HepG2 (cell line): Measurements from ENCODE around the gene UNC5A.
A peak's percentile ranks its signal among the peaks of the same experiment; 100 is the strongest.

Experiments
- ZNF44 ChIP-seq: sonication (generic); formaldehyde crosslinking; IDR thresholded peaks from 2 replicates; pipeline ENCODE4 v1.5.1; 2020; ENCODE audit warnings: mild to moderate bottlenecking, missing genetic modification reagents
- ZNF704 ChIP-seq: sonication (generic); formaldehyde crosslinking; IDR thresholded peaks from 2 replicates; pipeline ENCODE4 v1.8.1; 2023; ENCODE audit warnings: mild to moderate bottlenecking, inconsistent platforms, moderate library complexity, missing genetic modification reagents, borderline replicate concordance
- ZNF850 ChIP-seq: sonication (generic); formaldehyde crosslinking; conservative IDR thresholded peaks from 2 replicates; pipeline ENCODE4 v1.9.0; 2021; ENCODE audit warnings: mild to moderate bottlenecking, missing genetic modification reagents

- peak; percentile 100 for TF ChIP-seq ZNF704 (CRISPR knock-in tag)
- TF ChIP-seq ZNF44 = peak; percentile 100
- peak; percentile 99 for TF ChIP-seq ZNF850 (CRISPR knock-in tag)
Measured at GRCh38 chr5:176837707-176838115, 27.4 kb downstream of the UNC5A start.
